K562 (cell line): ENCODE measurements around the gene SERPINA10. TPM values are rescaled to one million over a fixed set of nuclear protein-coding genes. Genes with fewer than 3 reads are reported as not detected.

ENCODE experiments used
- ATAC-seq: fragments of 200-7000 bp; cut with Tn5 transposase; 3 replicates; pipeline ENCODE4 v1.9.1; 2020; ENCODE audit warnings: moderate library complexity
- BruUV-seq: library from RNA; stranded (reverse); fragments of 400-500 nt; replicated peaks from 2 replicates; lab custom pipeline; 2021; lab: Mats Ljungman, UMichigan
- CTCF ChIA-PET: fragments of 300-600 bp; formaldehyde crosslinking; extraction: SDS; loops from one replicate; lab custom pipeline; 2021; ENCODE audit warnings: low intra/inter-chr PET ratio; lab: Yijun Ruan, JAX
- POLR2A ChIA-PET: fragments of 300-600, 350-650 bp; sonication (Branson Sonifier 250); formaldehyde crosslinking; extraction: SDS; loops from one replicate; lab custom pipeline; 2021; ENCODE audit warnings: antibody characterized with exemption, inconsistent platforms; lab: Yijun Ruan, JAX
- DNase-seq, 4 experiments: peaks; one replicate each; pipeline versions ENCODE4 v3.0.0 to v3.0.0-alpha.2; 2011 to 2018; ENCODE audit warnings: low spot score in 3 of 4, mixed read lengths in 3 of 4; ENCODE audit errors: extremely low read depth in 1 of 4
- FAIRE-seq: peaks from 2 replicates; lab custom pipeline; 2011; peaks lifted over from hg19 to GRCh38; lab: Jason Lieb, UNC
- H2AFZ ChIP-seq: 2 replicates; pipeline ENCODE4 v1.6.0; 2011; ENCODE audit warnings: low read depth, low read length, control low read depth, inconsistent platforms
- H3K27ac ChIP-seq: fragments of 200-600 bp; 3 replicates; pipeline ENCODE4 v1.8.0; 2011; ENCODE audit warnings: low read depth, mild to moderate bottlenecking, control low read depth, inconsistent platforms, low read length, moderate library complexity, mixed read lengths; ENCODE audit errors: extremely low read depth
- H3K27me3 ChIP-seq, 2 experiments: fragments of 300-600 bp in 1 of 2; 2 replicates in 1 of 2; 3 replicates in 1 of 2; pipeline versions ENCODE4 v1.6.0 to v1.8.0; 2011; ENCODE audit warnings: inconsistent platforms in 2 of 2, low read length in 2 of 2, mild to moderate bottlenecking in 1 of 2, mixed read lengths in 1 of 2, moderate library complexity in 1 of 2; ENCODE audit not compliant: control insufficient read depth in 2 of 2, insufficient read depth in 2 of 2
- H3K36me3 ChIP-seq: fragments of 300-600 bp; 3 replicates; pipeline ENCODE4 v1.8.0; 2011; ENCODE audit warnings: mild to moderate bottlenecking, low read length, inconsistent platforms; ENCODE audit not compliant: control insufficient read depth, insufficient read depth
- H3K4me1 ChIP-seq, 2 experiments: fragments of 200-600 bp in 1 of 2; replicated peaks in 1 of 2; 2 replicates in 1 of 2; 3 replicates in 1 of 2; pipeline versions ENCODE4 v1.5.1 to v1.8.0; 2011; ENCODE audit warnings: inconsistent platforms in 2 of 2, low read length in 2 of 2, mild to moderate bottlenecking in 1 of 2, mixed read lengths in 1 of 2, moderate library complexity in 1 of 2; ENCODE audit not compliant: control insufficient read depth in 2 of 2, insufficient read depth in 2 of 2
- H3K4me2 ChIP-seq: 2 replicates; pipeline ENCODE4 v1.6.1; 2011; ENCODE audit warnings: low read length, control low read depth, inconsistent platforms, mixed read lengths; ENCODE audit not compliant: insufficient read depth
- H3K4me3 ChIP-seq: fragments of 200-600 bp; sonication (generic), shearing (Covaris generic); 2 replicates; pipeline ENCODE4 v1.5.1; 2016; ENCODE audit warnings: control low read depth, inconsistent platforms
- H3K79me2 ChIP-seq: fragments of 200-600 bp; 3 replicates; pipeline ENCODE4 v1.8.0; 2011; ENCODE audit warnings: low read length, inconsistent platforms; ENCODE audit not compliant: control insufficient read depth, insufficient read depth
- H3K9ac ChIP-seq, 2 experiments: 2 replicates each; pipeline versions ENCODE4 v1.6.0 to v1.6.1; 2011; ENCODE audit warnings: low read depth in 2 of 2, low read length in 2 of 2, control low read depth in 1 of 2, inconsistent platforms in 1 of 2, mild to moderate bottlenecking in 1 of 2, mixed read lengths in 1 of 2; ENCODE audit not compliant: insufficient read depth in 1 of 2
- H3K9me1 ChIP-seq: one replicate; pipeline ENCODE4 v1.6.0; 2011; ENCODE audit warnings: inconsistent platforms, mild to moderate bottlenecking, low read length, moderate library complexity; ENCODE audit not compliant: control insufficient read depth, insufficient read depth
- H3K9me3 ChIP-seq: replicated peaks from 2 replicates; pipeline ENCODE4 v1.5.1; 2011; ENCODE audit warnings: low read depth, low read length, inconsistent platforms; ENCODE audit not compliant: control insufficient read depth, insufficient read depth
- H4K20me1 ChIP-seq: replicated peaks from 2 replicates; pipeline ENCODE4 v1.6.1; 2011; ENCODE audit warnings: low read length, inconsistent platforms, mixed read lengths; ENCODE audit not compliant: control insufficient read depth, insufficient read depth
- HCFC1 ChIP-seq: IDR thresholded peaks from 2 replicates; pipeline ENCODE4 v1.6.1; 2012; ENCODE audit warnings: low read depth, low read length, improper control_type of control experiment
- JUNB ChIP-seq: fragments of 450-650 bp; formaldehyde crosslinking; conservative IDR thresholded peaks from 2 replicates; pipeline ENCODE4 v1.4.0; 2020; ENCODE audit warnings: mild to moderate bottlenecking
- KLF1 ChIP-seq: fragments of 450-650 bp; IDR thresholded peaks from 2 replicates; pipeline ENCODE4 v1.6.1; 2016; ENCODE audit warnings: missing genetic modification characterization, missing compliant biosample characterization
- NFIX ChIP-seq: fragments of 250-450 bp; sonication (Bioruptor Pico); IDR thresholded peaks from 2 replicates; pipeline ENCODE4 v1.4.0; 2020; ENCODE audit warnings: low read depth, mild to moderate bottlenecking, moderate library complexity
- RBM22 ChIP-seq: fragments of 200-400 bp; formaldehyde crosslinking; IDR thresholded peaks from 2 replicates; pipeline ENCODE4 v1.6.1; 2018; ENCODE audit warnings: low read length, low read depth; ENCODE audit not compliant: poor library complexity, severe bottlenecking
- TOE1 ChIP-seq, 2 experiments: fragments of 450-650 bp in 1 of 2; sonication (generic) in 1 of 2; formaldehyde crosslinking in 1 of 2; IDR thresholded peaks; 2 replicates each; pipeline versions ENCODE4 v1.7.1 to v1.8.0; 2016 to 2022; ENCODE audit warnings: borderline replicate concordance in 2 of 2, mild to moderate bottlenecking in 2 of 2, antibody characterized with exemption in 1 of 2, inconsistent platforms in 1 of 2, low read depth in 1 of 2, missing genetic modification reagents in 1 of 2, moderate library complexity in 1 of 2
- ZFP30 ChIP-seq: fragments of 250-450 bp; sonication (Bioruptor Pico); IDR thresholded peaks from 2 replicates; pipeline ENCODE4 v1.8.0; 2022; ENCODE audit warnings: moderate library complexity, mild to moderate bottlenecking, inconsistent platforms, borderline replicate concordance
- ZNF239 ChIP-seq: fragments of 250-450 bp; sonication (Bioruptor Pico); IDR thresholded peaks from 2 replicates; pipeline ENCODE4 v1.4.0; 2020; ENCODE audit warnings: mild to moderate bottlenecking
- ZNF311 ChIP-seq: fragments of 250-450 bp; sonication (Bioruptor Pico); IDR thresholded peaks from 2 replicates; pipeline ENCODE4 v1.4.0; 2020; ENCODE audit warnings: mild to moderate bottlenecking, moderate library complexity
- WGBS: fragments of 100-300 bp; shearing (Covaris generic); methylation state at CpG from one replicate; pipeline ENCODE4 v1.1.6; 2016; ENCODE audit warnings: low coverage, mixed read lengths; ENCODE audit not compliant: insufficient coverage; ENCODE audit errors: missing lambda C conversion rate; 5-methylcytosine and 5-hydroxymethylcytosine counted together
- in situ Hi-C: fragments of 300-500 bp; cut with MboI; formaldehyde crosslinking; loops from 4 replicates; pipeline ENCODE4 v1.15.0; 2018; ENCODE audit warnings: inconsistent platforms, mixed read lengths
- intact Hi-C: fragments of 100-400 bp; cut with micrococcal nuclease; formaldehyde crosslinking; loops from 2 replicates; pipeline ENCODE4 v1.14.2; 2022
- polyA plus RNA-seq, 8 experiments: library from polyadenylated mRNA; depleted of rRNA in 4 of 8; stranded (reverse) in 5 of 8; unstranded in 3 of 8; fragments of >200 nt; fragmentation: Nextera tagmentation in 2 of 8; fragmentation: Illumina TruSeq in 1 of 8; extraction: Ambion mirVana in 2 of 8; extraction: Trizol in 1 of 8; gene quantifications; 2 replicates each; pipeline versions ENCODE4 v1.2.1 to v1.2.3, GENCODE V29; 2011 to 2014; ENCODE audit warnings: inconsistent platforms in 1 of 8, missing spikeins in 1 of 8
- total RNA-seq, 7 experiments: library from RNA; depleted of rRNA in 6 of 7; stranded (reverse); fragments of >200 nt in 6 of 7; fragmentation: Illumina TruSeq in 2 of 7; extraction: Trizol in 2 of 7; gene quantifications; 2 replicates each; pipeline versions ENCODE4 v1.2.1 to v1.2.3, GENCODE V29; 2011 to 2021; ENCODE audit warnings: low replicate concordance in 1 of 7
- TF ChIP-seq, protein P1 (sequence below), 2 experiments: fragments of 450-650 bp; formaldehyde crosslinking in 1 of 2; IDR thresholded peaks; 2 replicates each; pipeline versions ENCODE4 v1.4.0 to v1.6.1; 2014 to 2020; ENCODE audit warnings: mild to moderate bottlenecking in 2 of 2, borderline replicate concordance in 1 of 2, low read depth in 1 of 2

SERPINA10 gene
- total and polyA plus RNA-seq, 9 of the 15 experiments (the other 6 are each of a cell fraction or from before 2014, with no cell fraction given) = not detected

GRCh38 chr14:94290197-94290596 lies 2.9 kb downstream of the SERPINA10 start:
- no peak overlapping the region for H3K9ac ChIP-seq
- H3K36me3 ChIP-seq = no peaks in the 10 kb centered on the region
- H3K4me1 ChIP-seq = no peaks in the 10 kb centered on the region
- no peaks in the 10 kb centered on the region for H3K9me3 ChIP-seq
- no peak for FAIRE-seq
- POLR2A ChIA-PET = no interaction called here
- H3K4me2 ChIP-seq = no peak overlapping the region
- no peaks in the 10 kb centered on the region for H4K20me1 ChIP-seq
- DNase-seq = no peak
- TF ChIP-seq HCFC1 = no peak
- TF ChIP-seq TOE1 (IDR thresholded peaks at IDR 0.05; ENCODE audit: borderline replicate concordance) = no peak
- TF ChIP-seq TOE1 (CRISPR knock-in tag; IDR thresholded peaks at IDR 0.05; ENCODE audit: borderline replicate concordance, low read depth) = no peak
- no peak for TF ChIP-seq RBM22
- no peak for TF ChIP-seq KLF1
- no peak for TF ChIP-seq ZNF239 (CRISPR knock-in tag)
- no peak for TF ChIP-seq JUNB (CRISPR knock-in tag)
- TF ChIP-seq NFIX (CRISPR knock-in tag) = no peak
- TF ChIP-seq ZNF311 (CRISPR knock-in tag) = no peak
- TF ChIP-seq, protein P1, sequence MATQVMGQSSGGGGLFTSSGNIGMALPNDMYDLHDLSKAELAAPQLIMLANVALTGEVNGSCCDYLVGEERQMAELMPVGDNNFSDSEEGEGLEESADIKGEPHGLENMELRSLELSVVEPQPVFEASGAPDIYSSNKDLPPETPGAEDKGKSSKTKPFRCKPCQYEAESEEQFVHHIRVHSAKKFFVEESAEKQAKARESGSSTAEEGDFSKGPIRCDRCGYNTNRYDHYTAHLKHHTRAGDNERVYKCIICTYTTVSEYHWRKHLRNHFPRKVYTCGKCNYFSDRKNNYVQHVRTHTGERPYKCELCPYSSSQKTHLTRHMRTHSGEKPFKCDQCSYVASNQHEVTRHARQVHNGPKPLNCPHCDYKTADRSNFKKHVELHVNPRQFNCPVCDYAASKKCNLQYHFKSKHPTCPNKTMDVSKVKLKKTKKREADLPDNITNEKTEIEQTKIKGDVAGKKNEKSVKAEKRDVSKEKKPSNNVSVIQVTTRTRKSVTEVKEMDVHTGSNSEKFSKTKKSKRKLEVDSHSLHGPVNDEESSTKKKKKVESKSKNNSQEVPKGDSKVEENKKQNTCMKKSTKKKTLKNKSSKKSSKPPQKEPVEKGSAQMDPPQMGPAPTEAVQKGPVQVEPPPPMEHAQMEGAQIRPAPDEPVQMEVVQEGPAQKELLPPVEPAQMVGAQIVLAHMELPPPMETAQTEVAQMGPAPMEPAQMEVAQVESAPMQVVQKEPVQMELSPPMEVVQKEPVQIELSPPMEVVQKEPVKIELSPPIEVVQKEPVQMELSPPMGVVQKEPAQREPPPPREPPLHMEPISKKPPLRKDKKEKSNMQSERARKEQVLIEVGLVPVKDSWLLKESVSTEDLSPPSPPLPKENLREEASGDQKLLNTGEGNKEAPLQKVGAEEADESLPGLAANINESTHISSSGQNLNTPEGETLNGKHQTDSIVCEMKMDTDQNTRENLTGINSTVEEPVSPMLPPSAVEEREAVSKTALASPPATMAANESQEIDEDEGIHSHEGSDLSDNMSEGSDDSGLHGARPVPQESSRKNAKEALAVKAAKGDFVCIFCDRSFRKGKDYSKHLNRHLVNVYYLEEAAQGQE (IDR thresholded peaks at IDR 0.05; ENCODE audit: borderline replicate concordance) = no peak
- TF ChIP-seq, protein P1 (CRISPR knock-in tag; IDR thresholded peaks at IDR 0.05; ENCODE audit: low read depth) = no peak
- no peak for TF ChIP-seq ZFP30 (CRISPR knock-in tag)
- WGBS = 0% methylated on average over 5 of the region's 8 CpGs
- H3K27ac ChIP-seq = no peak overlapping the region
- in situ Hi-C loops = no loop called here
- no TSS peak for BruUV-seq
- CTCF ChIA-PET = no interaction called here
- no peak for ATAC-seq
- no peak overlapping the region for H2AFZ ChIP-seq
- no peaks in the 10 kb centered on the region for H3K9me1 ChIP-seq
- H3K79me2 ChIP-seq = no peaks in the 10 kb centered on the region
- intact Hi-C loops = no loop called here
- peaks cover 0 to 6% of the 10 kb centered on the region in 2 experiments; a peak in 1 of 5 replicates for H3K27me3 ChIP-seq
- H3K4me3 ChIP-seq = no peak overlapping the region
